T-cell (primary cell): ENCODE measurements around the gene NKX1-2. TPM values are rescaled to one million over a fixed set of nuclear protein-coding genes. Genes with fewer than 3 reads are reported as not detected.

Source experiments
- ATAC-seq, 4 experiments: fragments of 200-7000 bp in 3 of 4; fragments of 150-1000 bp in 1 of 4; cut with Tn5 transposase; replicated peaks in 1 of 4; 1 replicate in 3 of 4; 2 replicates in 1 of 4; pipeline ENCODE4 v1.10.0; 2021; ENCODE audit warnings: moderate library complexity in 3 of 4, mild to moderate bottlenecking in 2 of 4, moderate number of reproducible peaks in 1 of 4
- CTCF ChIA-PET, 2 donors: fragments of 300-600 bp; sonication (Branson Sonifier 250); formaldehyde crosslinking; loops; one replicate each; lab custom pipeline; 2022; ENCODE audit warnings: antibody characterized with exemption in 2 of 2; lab: Charles Lee
- POLR2A ChIA-PET, 2 donors: fragments of 300-600 bp; sonication (Branson Sonifier 250); formaldehyde crosslinking; loops; one replicate each; lab custom pipeline; 2022; ENCODE audit warnings: antibody characterized with exemption in 2 of 2; lab: Charles Lee
- DNase-seq, 35 experiments: peaks; one replicate each; pipeline versions ENCODE4 v3.0.0 to v3.0.0-alpha.2; 2013 to 2023
- H3K27ac ChIP-seq: one replicate; pipeline ENCODE4 v1.5.1; 2013; ENCODE audit warnings: low read length
- H3K27me3 ChIP-seq, 2 experiments: replicated peaks in 1 of 2; 1 replicate in 1 of 2; 2 replicates in 1 of 2; pipeline versions ENCODE4 v1.6.1 to v1.7.0; 2013; ENCODE audit warnings: low read length in 1 of 2, mixed read lengths in 1 of 2; ENCODE audit not compliant: control insufficient read depth in 2 of 2, insufficient read depth in 2 of 2; ENCODE audit errors: extremely low read depth in 1 of 2
- H3K36me3 ChIP-seq, 2 donors: 1 replicate in 1 of 2; 2 replicates in 1 of 2; pipeline versions ENCODE4 v1.6.1 to v1.7.0; 2013; ENCODE audit warnings: low read length in 1 of 2; ENCODE audit not compliant: control insufficient read depth in 2 of 2, insufficient read depth in 1 of 2; ENCODE audit errors: extremely low read depth in 1 of 2
- H3K4me1 ChIP-seq, 2 experiments: 1 replicate in 1 of 2; 2 replicates in 1 of 2; pipeline versions ENCODE4 v1.6.1 to v1.7.0; 2013; ENCODE audit warnings: low read length in 2 of 2, mixed read lengths in 1 of 2; ENCODE audit not compliant: insufficient read depth in 2 of 2, control insufficient read depth in 1 of 2; ENCODE audit errors: extremely low read depth in 1 of 2
- H3K4me3 ChIP-seq, 2 donors: 1 replicate in 1 of 2; 2 replicates in 1 of 2; pipeline versions ENCODE4 v1.5.1 to v1.7.0; 2013; ENCODE audit warnings: mild to moderate bottlenecking in 2 of 2, low read length in 1 of 2, moderate library complexity in 1 of 2; ENCODE audit not compliant: control insufficient read depth in 1 of 2; ENCODE audit errors: extremely low read depth in 1 of 2
- H3K9me3 ChIP-seq: 2 replicates; pipeline ENCODE4 v1.7.0; 2013
- H3K27ac Mint-ChIP-seq, 2 donors: one replicate each; pipeline ENCODE4 v1.8.0; 2020 to 2021; ENCODE audit warnings: mild to moderate bottlenecking in 2 of 2, mixed read lengths in 2 of 2
- H3K27me3 Mint-ChIP-seq, 2 donors: one replicate each; pipeline ENCODE4 v1.8.0; 2021 to 2022; ENCODE audit warnings: mixed read lengths in 2 of 2
- H3K36me3 Mint-ChIP-seq: one replicate; pipeline ENCODE4 v1.8.0; 2021; ENCODE audit warnings: mixed read lengths
- H3K4me1 Mint-ChIP-seq, 3 donors: one replicate each; pipeline ENCODE4 v1.8.0; 2020 to 2022; ENCODE audit warnings: mixed read lengths in 3 of 3, mild to moderate bottlenecking in 1 of 3
- H3K4me3 Mint-ChIP-seq, 3 donors: one replicate each; pipeline ENCODE4 v1.8.0; 2020 to 2022; ENCODE audit warnings: mild to moderate bottlenecking in 3 of 3, mixed read lengths in 3 of 3, moderate library complexity in 3 of 3
- H3K9me3 Mint-ChIP-seq, 3 donors: one replicate each; pipeline ENCODE4 v1.8.0; 2020 to 2022; ENCODE audit warnings: mixed read lengths in 3 of 3
- WGBS: methylation state at CpG from one replicate; pipeline ENCODE4 v1.1.5; 2013; ENCODE audit warnings: missing lambda C conversion rate; ENCODE audit not compliant: insufficient coverage; 5-methylcytosine and 5-hydroxymethylcytosine counted together
- total RNA-seq, 35 experiments: library from RNA in 6 of 35; stranded (reverse) in 6 of 35; fragments of 120-200 nt in 1 of 35; gene quantifications; one replicate each; pipeline versions ENCODE4 v1.2.1 to v1.2.4 and lab custom pipeline; 2013 to 2026

NKX1-2 gene
- total RNA-seq, 5 donors from 2014 or later (not counting 1 experiment from before 2014, with no cell fraction given) = 0.12 TPM; not detected in 4

DNA sequence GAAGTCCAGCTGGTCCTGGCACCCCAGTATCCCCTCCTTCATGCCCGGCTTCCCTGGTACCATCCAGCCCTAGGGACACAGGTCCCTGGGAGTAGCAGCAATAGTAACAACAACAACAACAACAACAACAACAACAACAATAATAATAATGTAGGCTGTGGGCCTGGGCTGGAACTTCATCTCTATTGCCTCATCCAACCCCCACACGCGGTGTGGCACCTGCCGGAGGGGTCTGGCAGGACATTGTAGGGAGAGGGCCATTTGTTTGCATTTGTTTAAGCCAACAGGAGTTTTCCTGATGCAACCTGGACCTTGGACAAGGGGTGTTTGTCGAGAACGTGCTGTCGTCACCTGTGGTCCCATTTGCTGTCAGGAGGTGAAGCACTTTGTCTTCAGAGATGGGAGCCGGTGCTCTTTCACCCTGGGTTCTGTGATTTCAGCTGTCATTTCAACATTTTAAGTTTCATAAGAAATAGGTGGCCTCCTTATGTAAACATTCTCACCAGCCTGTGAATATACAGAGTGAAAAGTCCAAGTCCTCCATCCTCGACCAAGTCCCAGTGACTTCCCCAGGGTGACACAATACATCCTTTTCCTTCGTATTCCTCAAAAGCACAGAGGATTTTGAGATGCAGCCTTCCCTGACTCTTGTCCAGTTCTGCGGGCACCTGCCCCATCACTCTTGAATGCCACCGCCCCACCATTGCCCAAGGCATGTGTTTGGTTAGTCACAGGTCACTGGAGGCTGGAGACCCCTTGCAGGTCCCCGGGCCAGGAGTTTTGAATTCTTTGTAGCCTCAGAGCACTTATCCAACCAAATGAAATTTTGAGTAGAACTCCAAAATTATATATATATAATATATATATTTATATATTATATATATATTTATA, 21.0 kb upstream of the NKX1-2 start:
- H3K4me1 ChIP-seq = peaks cover 0 to under 1% of the 10 kb centered on the region in 2 experiments
- CTCF ChIA-PET = no interaction called here
- ATAC-seq = no peak
- peaks cover 10 to 12% (median 12%) of the 10 kb centered on the region in 3 donors for H3K4me1 Mint-ChIP-seq
- H3K36me3 Mint-ChIP-seq = no peaks in the 10 kb centered on the region
- no peak for DNase-seq
- H3K9me3 ChIP-seq = no peaks in the 10 kb centered on the region
- no peak overlapping the region for H3K27ac ChIP-seq
- no peaks in the 10 kb centered on the region for H3K9me3 Mint-ChIP-seq
- H3K4me3 Mint-ChIP-seq = no peak overlapping the region
- WGBS = 92% methylated on average over 5 of the region's 13 CpGs
- no peaks in the 10 kb centered on the region for H3K27me3 ChIP-seq
- POLR2A ChIA-PET = no interaction called here
- peaks cover 2 to 5% of the 10 kb centered on the region in 2 donors for H3K36me3 ChIP-seq
- H3K4me3 ChIP-seq = no peak overlapping the region
- no peak overlapping the region for H3K27ac Mint-ChIP-seq
- H3K27me3 Mint-ChIP-seq = no peaks in the 10 kb centered on the region

GRCh38 chr10:124469956-124470484, 20.2 kb upstream of the NKX1-2 start:
- Histone ChIP-seq H3K27me3 (no peaks in the 10 kb centered on the region), H3K4me3 (no peak overlapping the region), H3K9me3 (no peaks in the 10 kb centered on the region), H3K4me1 (peaks cover 3 to 8% of the 10 kb centered on the region in 2 experiments), H3K27ac (no peak overlapping the region), H3K36me3 (peaks cover 2 to 4% of the 10 kb centered on the region in 2 donors)
- H3K27me3 Mint-ChIP-seq = no peaks in the 10 kb centered on the region
- WGBS = 93% methylated on average over 17 of the region's 20 CpGs
- POLR2A ChIA-PET = no interaction called here
- H3K27ac Mint-ChIP-seq = no peak overlapping the region
- ATAC-seq (no peak), DNase-seq (no peak)
- H3K4me3 Mint-ChIP-seq = no peak overlapping the region
- CTCF ChIA-PET = no interaction called here
- no peaks in the 10 kb centered on the region for H3K36me3 Mint-ChIP-seq
- H3K9me3 Mint-ChIP-seq = no peaks in the 10 kb centered on the region
- H3K4me1 Mint-ChIP-seq = peaks cover 17 to 20% (median 19%) of the 10 kb centered on the region in 3 donors

- ATAC-seq = no peak
- ChIA-PET CTCF (no interaction called here), POLR2A (interaction anchor here in 1 of 2 donors (0.6 kb wide), 1 partner anchor 34 kb away, joined by 3 read pairs; no protein-coding TSS in a partner anchor)
- peaks cover 3 to 19% of the 10 kb centered on the region in 2 experiments for H3K4me1 ChIP-seq
- H3K27me3 ChIP-seq = no peaks in the 10 kb centered on the region
- H3K27ac ChIP-seq = no peak overlapping the region
- H3K9me3 Mint-ChIP-seq = no peaks in the 10 kb centered on the region
- WGBS = 92% methylated on average over 13 of the region's 13 CpGs
- no peak overlapping the region for H3K4me3 ChIP-seq
- H3K9me3 ChIP-seq = no peaks in the 10 kb centered on the region
- H3K36me3 Mint-ChIP-seq = no peaks in the 10 kb centered on the region
- H3K27ac Mint-ChIP-seq = no peak overlapping the region
- no peak overlapping the region for H3K4me3 Mint-ChIP-seq
- peaks cover 25 to 30% (median 27%) of the 10 kb centered on the region in 3 donors for H3K4me1 Mint-ChIP-seq
- H3K36me3 ChIP-seq = peaks cover 2 to 4% of the 10 kb centered on the region in 2 donors
- no peak for DNase-seq
- no peaks in the 10 kb centered on the region for H3K27me3 Mint-ChIP-seq
Measured at GRCh38 chr10:124468624-124469023, 18.8 kb upstream of the NKX1-2 start.

DNA sequence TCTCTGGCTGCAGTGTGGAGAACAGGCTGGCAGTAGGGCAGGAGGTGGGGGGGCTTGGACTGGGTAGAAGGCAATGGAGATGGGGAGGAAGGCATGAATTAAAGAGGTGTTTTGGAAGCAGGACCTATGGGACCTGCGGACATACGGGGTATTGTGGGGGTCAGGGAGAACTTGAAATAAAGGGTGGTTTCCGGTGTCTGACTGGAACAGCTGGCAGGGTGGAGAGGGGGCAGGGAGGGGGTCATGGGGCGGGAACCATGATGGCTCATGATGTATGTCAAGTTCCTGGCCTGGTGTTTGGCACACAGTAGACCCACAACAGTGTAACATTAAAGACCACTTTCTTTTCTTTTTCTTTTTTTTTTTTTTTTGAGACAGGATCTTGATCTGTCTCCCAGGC, 17.3 kb upstream of the NKX1-2 start:
- no peaks in the 10 kb centered on the region for H3K27me3 ChIP-seq
- H3K4me3 ChIP-seq = no peak overlapping the region
- no CpG with 5 or more reads among the region's 4 CpGs for WGBS
- Mint-ChIP-seq H3K4me3 (no peak overlapping the region), H3K9me3 (no peaks in the 10 kb centered on the region), H3K4me1 (peaks cover 27 to 30% (median 30%) of the 10 kb centered on the region in 3 donors), H3K27ac (no peak overlapping the region), H3K27me3 (no peaks in the 10 kb centered on the region), H3K36me3 (no peaks in the 10 kb centered on the region)
- ChIA-PET CTCF (interaction anchor here (0.6 to 0.7 kb wide), 2 partner anchors 48 to 63 kb away, joined by 3 to 5 read pairs; no protein-coding TSS in a partner anchor), POLR2A (no interaction called here)
- H3K9me3 ChIP-seq = no peaks in the 10 kb centered on the region
- peaks cover 2 to 4% of the 10 kb centered on the region in 2 donors for H3K36me3 ChIP-seq
- no peak for ATAC-seq
- H3K27ac ChIP-seq = no peak overlapping the region
- peaks cover 3 to 25% of the 10 kb centered on the region in 2 experiments for H3K4me1 ChIP-seq
- DNase-seq = no peak

GRCh38 chr10:124465777-124466488, 16.1 kb upstream of the NKX1-2 start:
- DNase-seq (no peak), ATAC-seq (no peak)
- peak overlapping the region; percentile 91 to 95 for H3K27ac Mint-ChIP-seq
- Histone ChIP-seq H3K27me3 (no peaks in the 10 kb centered on the region), H3K4me1 (peaks cover 3 to 31% of the 10 kb centered on the region in 2 experiments), H3K4me3 (no peak overlapping the region), H3K9me3 (no peaks in the 10 kb centered on the region), H3K36me3 (peaks cover 2 to 4% of the 10 kb centered on the region in 2 donors), H3K27ac (peak overlapping the region; percentile 1)
- POLR2A ChIA-PET = no interaction called here
- CTCF ChIA-PET = interaction anchor here in 1 of 2 donors (0.6 kb wide), 1 partner anchor 68 kb away, joined by 4 read pairs; no protein-coding TSS in a partner anchor
- no peaks in the 10 kb centered on the region for H3K36me3 Mint-ChIP-seq
- peak overlapping the region in 2 of 3 donors; percentile 45 to 67 for H3K4me3 Mint-ChIP-seq
- H3K27me3 Mint-ChIP-seq = no peaks in the 10 kb centered on the region
- peaks cover 0 to 4% (median 0%) of the 10 kb centered on the region in 3 donors for H3K9me3 Mint-ChIP-seq
- WGBS = 89% methylated on average over 3 of the region's 9 CpGs
- peaks cover 32 to 36% (median 36%) of the 10 kb centered on the region in 3 donors for H3K4me1 Mint-ChIP-seq
